Measurements from ENCODE around the gene SLC15A1. TPM values are rescaled to one million over a fixed set of nuclear protein-coding genes. Genes with fewer than 3 reads are reported as not detected.

The SLC15A1 gene
- polyA plus RNA-seq, 1 donor (not counting 4 experiments of a cell fraction or from before 2014, with no cell fraction given) = 0.10 TPM

- DNase-seq (ENCODE audit: low read depth, low spot score) = no peak
- no peak overlapping the region for H3K27ac ChIP-seq (ENCODE audit: control insufficient read depth, insufficient read depth, low read length)
Observed at GRCh38 chr13:98783856-98784478, 31.5 kb upstream of the SLC15A1 start.

GRCh38 chr13:98782654-98783053 is 30.2 kb upstream of the SLC15A1 start:
- no peak overlapping the region for H3K4me2 ChIP-seq (ENCODE audit: control insufficient read depth, extremely low read depth, insufficient read depth, low read depth, low read length)
- H4K20me1 ChIP-seq (ENCODE audit: control insufficient read depth, extremely low read depth, insufficient read depth, low read length) = no peaks in the 10 kb centered on the region
- DNase-seq (ENCODE audit: low read depth, low spot score) (no peak), FAIRE-seq (no peak)
- no peak overlapping the region for H2AFZ ChIP-seq (ENCODE audit: control insufficient read depth, low read length)
- dilution Hi-C loops (cut with MboI; ENCODE audit: extremely low pct_ligation_motif_present, low sequenced_read_pairs) = no loop called here
- no peak overlapping the region for H3K4me3 ChIP-seq (ENCODE audit: control insufficient read depth in 2 of 3, extremely low read depth in 1 of 3, insufficient read depth in 2 of 3, low read depth in 1 of 3, low read length in 3 of 3)
- TF ChIP-seq CTCF (optimal IDR thresholded peaks at IDR 0.05 in 1 of 3, IDR thresholded peaks at IDR 0.05 in 1 of 3, conservative IDR thresholded peaks at IDR 0.05 in 1 of 3; ENCODE audit: extremely low read depth in 1 of 3, insufficient read depth in 2 of 3, low read length in 3 of 3) (no peak), EZH2 (IDR thresholded peaks at IDR 0.05; ENCODE audit: low read length) (no peak)
- H3K4me1 ChIP-seq (ENCODE audit: control insufficient read depth, extremely low read depth, insufficient read depth, low read length) = no peaks in the 10 kb centered on the region
- no peak overlapping the region for H3K27ac ChIP-seq (ENCODE audit: control insufficient read depth, insufficient read depth, low read length)
- peaks cover 3% of the 10 kb centered on the region for H3K27me3 ChIP-seq (ENCODE audit: control insufficient read depth, extremely low read depth, insufficient read depth, low read length)
- H3K9ac ChIP-seq (ENCODE audit: control insufficient read depth, extremely low read depth, insufficient read depth, low read length) = no peak overlapping the region
- no peaks in the 10 kb centered on the region for H3K9me3 ChIP-seq (ENCODE audit: control insufficient read depth, low read depth, low read length)
- H3K79me2 ChIP-seq (ENCODE audit: control insufficient read depth, insufficient read depth, low read length) = no peaks in the 10 kb centered on the region
- no peaks in the 10 kb centered on the region for H3K36me3 ChIP-seq (ENCODE audit: control insufficient read depth in 2 of 2, extremely low read depth in 1 of 2, insufficient read depth in 2 of 2, low read length in 2 of 2)
- no peaks in the 10 kb centered on the region for H3K9me1 ChIP-seq (ENCODE audit: control insufficient read depth, extremely low read depth, insufficient read depth, low read length)

More at GRCh38 chr13:98783856-98784478, 31.5 kb upstream of the SLC15A1 start:
- no peaks in the 10 kb centered on the region for H3K36me3 ChIP-seq (ENCODE audit: control insufficient read depth in 2 of 2, extremely low read depth in 1 of 2, insufficient read depth in 2 of 2, low read length in 2 of 2)
- H3K4me1 ChIP-seq (ENCODE audit: control insufficient read depth, extremely low read depth, insufficient read depth, low read length) = no peaks in the 10 kb centered on the region
- H3K79me2 ChIP-seq (ENCODE audit: control insufficient read depth, insufficient read depth, low read length) = no peaks in the 10 kb centered on the region
- no peak overlapping the region for H3K9ac ChIP-seq (ENCODE audit: control insufficient read depth, extremely low read depth, insufficient read depth, low read length)
- no peak overlapping the region for H3K4me2 ChIP-seq (ENCODE audit: control insufficient read depth, extremely low read depth, insufficient read depth, low read depth, low read length)
- no peak overlapping the region for H2AFZ ChIP-seq (ENCODE audit: control insufficient read depth, low read length)
- dilution Hi-C loops (cut with MboI; ENCODE audit: extremely low pct_ligation_motif_present, low sequenced_read_pairs) = no loop called here
- H3K27me3 ChIP-seq (ENCODE audit: control insufficient read depth, extremely low read depth, insufficient read depth, low read length) = peaks cover 3% of the 10 kb centered on the region
- no peak for FAIRE-seq
- TF ChIP-seq EZH2 (IDR thresholded peaks at IDR 0.05; ENCODE audit: low read length) (no peak), CTCF (optimal IDR thresholded peaks at IDR 0.05 in 1 of 3, IDR thresholded peaks at IDR 0.05 in 1 of 3, conservative IDR thresholded peaks at IDR 0.05 in 1 of 3; ENCODE audit: extremely low read depth in 1 of 3, insufficient read depth in 2 of 3, low read length in 3 of 3) (no peak)
- no peaks in the 10 kb centered on the region for H3K9me1 ChIP-seq (ENCODE audit: control insufficient read depth, extremely low read depth, insufficient read depth, low read length)
- no peaks in the 10 kb centered on the region for H4K20me1 ChIP-seq (ENCODE audit: control insufficient read depth, extremely low read depth, insufficient read depth, low read length)
- H3K4me3 ChIP-seq (ENCODE audit: control insufficient read depth in 2 of 3, extremely low read depth in 1 of 3, insufficient read depth in 2 of 3, low read depth in 1 of 3, low read length in 3 of 3) = no peak overlapping the region
- H3K9me3 ChIP-seq (ENCODE audit: control insufficient read depth, low read depth, low read length) = no peaks in the 10 kb centered on the region

All from keratinocyte (primary cell).